NCI-H748 (cell line): ENCODE measurements around the gene SCN2B.

Experiments used
- DNase-seq: peaks from one replicate; lab custom pipeline; 2025; ENCODE audit not compliant: unreplicated experiment; lab: John Stamatoyannopoulos, UW

Gene SCN2B

DNA sequence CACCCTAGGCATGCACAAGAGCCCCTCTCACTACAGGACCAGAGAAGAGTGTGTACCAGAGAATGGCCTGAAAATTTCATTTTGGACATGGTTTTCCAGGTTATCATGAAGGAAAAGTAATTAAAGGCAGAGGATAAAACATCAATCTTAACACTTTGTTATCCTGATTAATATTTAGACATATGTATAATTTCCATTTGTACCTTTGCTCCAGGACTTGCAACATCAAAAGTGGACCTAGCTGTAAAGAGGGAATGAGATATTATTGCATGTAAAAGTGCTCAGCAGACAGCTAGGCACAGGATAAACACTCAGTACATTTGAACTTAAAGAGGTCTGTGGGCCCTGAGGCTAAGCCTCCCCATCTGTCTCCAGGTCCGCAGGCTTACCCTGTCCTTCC is 21.8 kb downstream of the SCN2B start:
- DNase-seq = no peak

DNA sequence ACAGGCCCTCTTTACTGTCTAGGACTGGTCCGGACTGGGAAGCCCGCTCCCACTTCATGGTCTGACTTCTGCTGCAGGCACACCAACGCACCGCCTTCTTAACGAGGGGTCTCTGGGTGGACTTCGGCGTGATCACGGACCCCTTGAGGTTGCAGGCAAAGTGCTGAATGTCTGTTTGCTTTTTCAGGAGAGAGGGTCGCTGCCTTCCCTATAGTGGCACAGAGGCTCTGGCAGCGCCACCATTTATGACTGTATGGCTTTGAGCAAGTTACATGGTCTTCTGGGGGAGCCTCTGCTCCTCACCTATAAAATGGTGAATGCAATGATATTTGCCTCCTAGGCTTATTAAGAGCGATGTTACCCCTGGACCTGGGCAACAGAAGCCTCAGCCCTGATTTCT is 22.5 kb downstream of the SCN2B start:
- no peak for DNase-seq

DNA sequence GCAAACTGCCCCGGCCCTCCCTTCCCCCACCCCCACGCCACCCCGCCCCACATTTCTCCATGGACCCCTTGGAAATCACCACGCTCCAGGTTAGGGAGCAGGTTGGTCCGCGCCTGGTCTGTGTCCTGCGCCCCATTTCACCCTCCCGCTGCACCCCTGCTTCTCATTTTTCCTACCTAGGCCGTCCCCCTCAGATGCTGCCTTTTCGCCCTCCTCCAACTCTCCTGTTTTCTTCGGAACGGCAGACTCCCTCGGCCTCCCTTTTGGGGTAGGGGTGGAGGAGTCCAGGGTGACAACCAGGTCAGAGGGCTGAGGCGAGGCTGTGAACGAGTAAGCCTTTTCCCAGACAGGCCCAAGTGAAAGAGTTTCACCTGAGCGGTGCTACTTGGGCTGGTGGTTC is 22.9 kb downstream of the SCN2B start:
- DNase-seq = no peak

DNA sequence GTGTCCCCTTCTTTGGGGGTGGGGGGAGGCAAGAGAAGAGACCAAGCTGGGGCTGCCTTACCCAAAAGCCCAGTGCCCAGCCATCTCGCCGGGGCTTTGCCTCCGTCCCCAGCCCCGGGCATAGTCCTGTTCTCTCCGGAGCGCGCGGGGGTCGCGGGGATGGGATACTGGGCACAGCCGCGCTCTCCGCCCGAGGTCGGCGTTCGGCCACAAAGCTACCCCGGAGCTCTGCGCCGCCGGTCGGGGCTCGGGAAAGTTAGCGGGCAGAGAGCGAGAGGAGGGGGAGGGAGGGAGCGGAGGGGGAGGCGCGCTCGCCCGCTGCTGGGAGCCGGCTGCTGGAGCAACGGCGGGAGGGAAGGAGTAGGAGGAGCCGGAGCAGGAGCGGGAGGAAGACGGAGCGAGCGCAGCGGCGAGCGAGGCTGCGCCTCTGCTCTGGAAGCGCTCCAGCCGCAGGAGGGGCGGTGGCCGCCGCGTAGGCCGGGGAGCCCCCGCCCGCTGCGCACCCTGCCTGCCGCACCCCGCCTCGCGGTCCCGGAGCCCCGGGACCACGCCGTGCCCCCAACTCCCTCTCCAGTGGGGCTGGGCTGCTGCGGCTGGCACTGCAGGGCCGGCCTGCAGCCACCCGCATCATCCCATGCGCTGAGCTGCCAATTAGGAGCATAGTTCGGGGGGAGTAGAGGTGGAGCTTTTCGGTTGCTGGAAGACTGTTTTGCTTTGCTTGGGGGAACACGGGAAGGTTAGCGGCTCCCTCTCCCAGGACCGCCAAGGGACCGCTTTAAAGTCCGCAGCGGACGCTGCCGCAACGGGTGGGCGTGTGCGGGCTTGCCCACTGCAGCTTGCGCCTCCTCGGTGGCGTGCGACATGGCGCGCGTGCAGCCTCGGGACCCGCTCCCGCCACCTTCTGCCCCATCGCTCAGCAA is 23.6 kb downstream of the SCN2B start, which contains the start of gene SCN4B:
Gene SCN4B, minus strand, starts transcription at position 272 of the 920 bp plus-strand sequence. Its CDS starts 150 bp downstream, at position 122.
- peak; percentile 72 for DNase-seq

DNA sequence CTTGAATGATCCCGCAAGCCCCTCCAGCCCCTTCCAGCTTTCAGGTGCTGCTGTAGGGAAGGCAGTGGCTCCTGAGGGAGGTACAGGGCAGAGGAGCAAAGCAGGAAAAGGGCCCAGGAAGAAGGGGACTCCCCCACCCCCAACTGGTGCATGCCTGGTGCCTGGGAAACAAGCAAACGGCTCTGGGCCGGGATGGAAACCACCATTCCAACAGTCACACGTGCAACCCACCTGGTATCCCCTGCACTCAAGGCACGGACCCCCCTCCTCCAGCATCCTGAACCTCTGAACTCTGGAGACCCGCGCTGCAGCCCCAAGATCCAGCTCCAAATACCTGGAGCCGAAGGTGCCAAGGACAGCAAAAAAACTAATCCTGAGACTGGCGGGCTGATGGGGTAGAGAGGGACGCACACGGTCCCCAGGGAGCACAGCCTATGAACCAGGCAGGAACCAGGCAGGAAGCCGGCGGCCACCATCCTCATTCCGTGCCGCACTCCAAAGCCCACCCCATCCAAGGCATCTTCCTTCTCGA is 24.4 kb downstream of the SCN2B start:
- DNase-seq = peak; percentile 8

DNA sequence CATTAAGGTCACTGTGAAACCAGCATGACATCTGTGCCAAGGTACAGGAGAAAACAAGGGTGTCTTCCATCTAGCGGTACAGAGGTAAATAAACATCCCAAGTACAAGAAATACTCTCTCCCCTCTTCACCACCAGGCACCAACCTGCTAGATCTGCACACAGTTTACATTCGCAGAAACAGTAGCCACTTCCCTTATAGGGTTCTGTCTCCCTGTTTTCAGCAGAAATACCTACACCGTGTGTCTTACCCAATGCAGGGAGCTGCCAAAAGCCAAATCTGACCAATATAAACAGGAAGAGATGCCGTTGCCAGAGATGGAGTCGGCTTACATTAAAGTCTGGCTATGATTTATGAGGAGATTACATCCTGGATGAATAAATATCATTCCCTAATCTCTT is 25.0 kb downstream of the SCN2B start:
- DNase-seq = no peak

DNA sequence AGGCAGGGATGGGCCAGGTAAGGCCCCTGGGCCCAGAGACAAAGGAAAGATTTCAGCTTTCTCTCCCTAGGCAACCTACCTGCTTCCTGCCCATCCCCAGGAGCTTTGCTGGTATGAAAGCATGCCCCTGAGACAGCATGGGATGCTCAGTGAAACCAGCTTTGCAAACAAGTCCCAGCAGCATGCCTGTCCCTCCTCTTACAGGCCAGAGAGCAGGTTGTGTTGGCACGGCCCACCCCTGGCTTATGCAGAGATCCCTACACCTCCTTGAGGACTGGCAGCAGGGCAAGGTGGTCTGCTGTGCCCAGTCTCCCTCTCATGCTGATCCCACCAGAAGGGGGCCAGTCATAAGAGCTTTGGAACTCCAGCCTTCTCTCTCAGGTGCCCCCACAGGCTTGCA is 26.9 kb downstream of the SCN2B start:
- no peak for DNase-seq

DNA sequence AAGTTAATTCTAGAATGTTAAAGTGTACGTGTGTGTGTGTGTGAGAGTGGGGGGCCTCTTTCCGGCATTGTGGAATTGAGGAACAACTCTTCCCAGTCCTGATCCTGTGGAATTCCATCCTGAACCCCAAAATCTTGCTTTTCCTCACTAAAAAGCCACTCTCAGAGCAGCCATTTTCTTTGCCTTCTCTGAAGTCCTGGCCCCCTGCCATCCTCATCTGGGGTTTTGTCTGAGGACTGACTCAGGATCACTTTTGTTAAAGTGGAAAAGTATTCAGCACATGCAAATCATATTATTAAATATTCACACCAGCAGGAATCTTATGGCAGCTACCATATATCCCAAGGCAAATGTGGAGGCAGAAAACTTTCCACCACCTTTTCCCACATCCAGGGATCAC is 27.6 kb downstream of the SCN2B start:
- DNase-seq = no peak

DNA sequence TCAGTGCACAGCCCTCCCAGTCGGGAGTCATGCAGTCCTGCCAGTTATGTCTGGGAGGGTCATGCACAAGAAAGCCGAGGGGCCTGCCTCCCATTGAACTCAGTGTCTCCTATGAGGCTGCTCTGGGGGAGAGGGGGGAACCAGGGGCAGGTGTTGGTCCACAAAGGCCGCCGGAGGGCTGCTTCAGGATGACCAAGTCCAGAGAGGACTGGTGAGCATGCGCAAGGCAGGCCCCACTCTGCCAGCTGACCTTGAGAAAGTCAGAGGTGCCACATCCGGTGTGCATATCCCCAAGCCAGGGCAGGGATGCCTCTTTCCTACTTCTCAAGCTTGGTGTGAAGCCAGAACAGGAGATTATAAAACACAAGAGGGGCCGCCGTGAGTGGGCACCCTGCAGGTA is 28.2 kb downstream of the SCN2B start:
- no peak for DNase-seq

DNA sequence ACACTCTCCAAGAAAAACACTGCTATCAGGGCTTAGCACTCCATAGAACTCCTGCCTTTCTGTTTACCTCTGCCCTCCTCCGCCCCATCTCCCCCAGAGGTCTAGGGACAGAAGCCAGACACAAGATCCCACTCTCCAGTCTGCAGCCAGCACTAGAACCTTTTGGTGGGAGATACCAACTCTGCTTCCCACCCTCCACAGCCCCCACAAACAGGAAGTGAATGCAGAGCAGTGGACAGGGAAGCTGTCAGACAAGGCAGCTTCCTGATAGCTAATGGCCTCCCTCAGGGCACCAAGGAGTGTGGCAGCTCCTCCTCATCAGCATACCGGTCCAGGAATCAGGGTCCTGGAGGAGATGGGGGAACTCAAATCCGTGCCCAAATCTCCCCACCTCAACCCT is 28.9 kb downstream of the SCN2B start:
- no peak for DNase-seq

DNA sequence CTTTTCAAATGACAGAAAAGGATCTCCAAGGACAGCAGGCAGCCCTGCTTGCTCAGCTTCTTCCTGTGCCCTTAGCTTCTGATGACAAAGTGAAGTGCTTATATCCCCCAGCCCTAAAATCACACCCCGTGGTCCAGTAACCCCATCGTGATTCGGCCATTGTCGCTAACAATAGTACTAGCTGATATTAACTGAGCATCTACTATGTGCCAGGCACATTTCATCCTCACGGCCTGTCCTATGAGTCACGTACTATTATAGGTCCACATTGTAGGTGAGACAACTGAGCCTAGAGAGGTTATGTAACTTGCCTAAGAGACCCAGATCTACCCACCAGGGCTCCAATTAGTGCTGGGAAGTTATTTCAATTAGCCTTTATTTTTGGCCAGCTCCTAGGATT is 29.9 kb downstream of the SCN2B start:
- DNase-seq = no peak

DNA sequence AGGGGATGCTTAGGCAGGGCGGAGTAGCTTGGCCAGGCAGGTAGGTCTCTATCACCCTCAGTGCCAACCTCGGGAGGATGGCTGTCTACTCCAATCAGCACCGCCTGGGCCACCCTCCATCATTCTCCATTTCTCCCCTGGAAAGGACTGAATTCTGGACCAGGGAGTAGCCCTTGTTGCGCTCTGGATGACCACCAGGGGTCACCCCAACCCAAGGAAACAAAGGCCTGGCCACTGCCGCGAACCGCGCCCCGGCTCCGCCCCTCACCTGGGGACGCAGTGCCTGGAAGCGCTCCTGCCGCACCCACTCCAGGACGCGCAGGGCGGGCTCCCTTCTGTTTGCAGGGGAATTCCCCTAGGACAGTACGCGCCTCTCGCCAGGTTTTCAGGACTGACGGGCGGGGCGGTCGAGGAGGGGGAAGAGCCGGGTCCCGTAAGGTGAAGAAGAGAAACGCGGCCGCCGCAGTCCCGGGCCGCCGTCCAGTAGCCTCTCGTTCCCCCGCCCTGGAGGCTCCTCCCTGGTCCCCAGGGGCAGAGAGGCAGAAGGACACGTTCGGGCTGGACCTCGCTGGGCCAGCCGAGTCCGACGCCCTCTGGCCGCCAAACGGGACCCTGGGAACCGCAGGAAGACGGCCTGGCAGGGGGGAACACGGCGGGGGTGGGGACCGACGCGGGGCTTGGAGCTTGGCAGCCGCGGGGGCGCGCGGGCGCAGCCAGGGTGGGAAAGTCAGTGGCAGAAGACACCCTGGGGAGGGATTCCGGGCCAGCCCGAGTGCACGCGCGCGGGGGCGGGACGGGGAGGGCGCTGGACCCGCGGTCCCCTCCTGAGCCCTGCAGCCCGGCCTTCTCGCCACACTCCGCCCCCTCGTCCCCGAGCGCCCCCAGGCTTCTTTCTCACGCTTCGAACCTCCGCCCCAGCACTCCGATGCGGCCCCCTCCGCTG is 30.9 kb downstream of the SCN2B start:
- peak; percentile 84 for DNase-seq

DNA sequence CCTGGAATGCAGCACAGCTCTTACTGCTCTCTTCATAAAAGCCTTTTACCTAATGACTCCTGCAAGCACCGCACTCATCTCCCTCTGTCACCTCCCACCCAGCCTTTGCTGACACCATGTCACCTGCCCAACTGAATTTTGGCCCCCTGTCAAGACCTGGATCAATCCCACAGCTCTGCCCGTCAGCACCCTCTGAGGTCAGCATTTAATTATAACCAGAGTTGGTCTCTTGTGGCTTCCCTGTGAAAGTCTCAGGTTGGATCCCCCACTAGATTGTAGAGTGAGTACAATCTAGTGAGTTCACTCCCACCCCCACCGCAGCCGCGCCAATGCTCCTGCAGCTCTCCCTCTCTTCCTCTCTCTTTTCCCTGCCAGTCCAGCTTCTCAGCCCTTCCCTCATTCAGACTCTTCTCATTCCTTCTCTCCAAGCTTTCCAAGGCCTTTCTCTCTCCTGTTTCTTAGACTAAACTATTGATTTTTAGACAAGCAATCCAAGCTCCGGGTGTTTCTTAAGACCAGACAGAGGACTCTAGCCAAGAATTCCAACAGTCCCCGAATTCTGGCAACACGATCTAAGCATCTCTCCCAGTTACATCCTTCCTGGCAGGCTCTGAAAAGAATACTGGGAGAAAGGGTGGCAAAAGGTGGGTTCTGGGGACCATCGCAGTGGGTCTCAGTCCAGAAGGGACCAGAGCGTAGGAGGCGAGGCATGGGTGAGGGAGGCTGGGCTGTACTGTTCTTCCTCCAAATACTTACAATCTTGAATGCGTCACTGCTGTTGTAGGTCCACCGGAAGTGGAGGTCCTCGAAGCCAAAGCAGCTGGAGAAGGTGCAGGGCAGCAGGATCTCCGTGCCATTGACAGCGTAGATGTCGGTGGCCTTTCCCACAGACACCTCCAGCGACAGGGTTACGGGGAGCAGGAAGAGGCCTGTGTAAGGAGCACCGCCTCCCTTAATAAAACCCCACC is 31.9 kb downstream of the SCN2B start:
- no peak for DNase-seq

DNA sequence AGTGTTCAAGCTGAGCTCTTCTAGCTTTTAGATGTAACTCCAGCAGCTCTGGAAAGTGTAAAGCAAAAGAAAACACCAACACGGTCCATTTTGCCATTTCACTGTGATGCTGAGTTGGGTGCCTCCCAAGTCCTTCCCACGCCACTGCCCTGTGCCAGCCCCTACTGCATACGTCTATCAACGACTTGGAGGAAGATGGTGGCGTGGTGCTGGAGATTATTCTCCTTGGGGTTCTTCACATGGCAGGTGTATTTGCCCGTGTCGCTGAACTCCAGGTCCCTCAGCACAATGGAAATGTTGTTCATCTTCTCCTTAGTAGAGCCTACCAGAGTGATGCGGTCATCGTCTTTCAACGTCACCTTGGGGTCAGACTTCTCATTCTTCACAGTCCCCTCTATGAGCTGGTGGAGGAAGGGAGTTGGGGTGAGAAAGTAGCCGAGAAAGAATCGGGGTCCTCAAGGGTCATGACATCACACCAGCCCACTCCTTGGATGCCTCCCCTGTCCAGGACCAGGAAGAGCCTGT is 32.7 kb downstream of the SCN2B start:
- DNase-seq = no peak

DNA sequence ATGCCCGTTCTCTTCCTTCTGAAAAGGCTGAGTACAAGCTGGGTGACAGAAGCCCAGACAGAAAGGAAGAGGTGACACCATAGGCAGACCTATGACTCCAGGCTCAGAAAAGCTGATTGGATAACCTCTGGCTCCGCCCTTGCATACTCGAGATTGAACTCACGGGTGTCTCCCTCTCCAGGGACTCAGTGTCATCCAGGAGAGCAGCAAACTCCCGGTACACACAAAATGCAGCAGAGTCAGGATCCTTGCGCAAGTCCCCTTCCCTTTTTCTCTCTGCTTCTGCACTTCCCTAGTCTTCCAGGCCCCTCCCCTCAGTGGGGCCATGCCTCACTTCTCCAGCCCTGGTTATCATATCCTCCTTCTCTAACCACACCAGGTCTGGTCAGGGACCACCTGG is 33.6 kb downstream of the SCN2B start:
- DNase-seq = peak; percentile 48

DNA sequence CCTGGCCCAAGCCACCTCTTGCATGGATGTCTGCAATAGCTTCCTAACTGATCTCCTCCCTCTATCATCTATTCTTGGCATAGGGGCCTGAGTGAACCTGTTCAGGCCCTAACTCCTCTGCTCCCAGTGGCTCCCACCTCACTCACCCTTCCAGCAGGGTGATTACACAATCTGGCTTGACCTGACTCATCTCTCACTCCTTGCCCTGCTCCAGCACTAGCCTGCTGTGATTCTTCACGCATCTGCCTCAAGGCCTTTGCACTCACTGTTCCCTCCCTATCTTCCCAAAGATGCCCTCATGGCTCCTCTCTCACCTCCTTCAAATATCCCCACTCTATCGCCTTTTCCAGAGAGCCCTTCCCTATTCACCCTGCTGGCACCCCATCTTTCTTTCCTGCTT is 34.4 kb downstream of the SCN2B start:
- DNase-seq = no peak

DNA sequence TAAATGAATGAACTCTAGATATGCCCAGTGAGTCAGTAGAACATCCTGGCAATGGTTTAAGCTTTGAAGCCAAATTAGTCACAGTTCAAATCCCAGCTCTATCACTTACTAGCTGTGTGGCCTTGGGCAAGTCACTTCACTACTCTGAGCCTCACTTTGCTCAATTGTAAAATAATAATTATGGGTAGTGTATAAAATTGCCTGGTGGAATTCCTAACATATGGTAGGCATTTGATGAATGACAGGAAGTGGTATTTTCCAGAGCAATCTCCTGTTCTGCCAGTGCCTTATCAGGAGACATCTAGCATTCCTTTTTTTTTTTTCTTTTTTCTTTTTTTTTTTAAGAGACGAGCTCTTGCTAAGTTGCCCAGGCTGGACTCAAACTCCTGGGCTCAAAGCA is 36.9 kb downstream of the SCN2B start:
- DNase-seq = no peak

DNA sequence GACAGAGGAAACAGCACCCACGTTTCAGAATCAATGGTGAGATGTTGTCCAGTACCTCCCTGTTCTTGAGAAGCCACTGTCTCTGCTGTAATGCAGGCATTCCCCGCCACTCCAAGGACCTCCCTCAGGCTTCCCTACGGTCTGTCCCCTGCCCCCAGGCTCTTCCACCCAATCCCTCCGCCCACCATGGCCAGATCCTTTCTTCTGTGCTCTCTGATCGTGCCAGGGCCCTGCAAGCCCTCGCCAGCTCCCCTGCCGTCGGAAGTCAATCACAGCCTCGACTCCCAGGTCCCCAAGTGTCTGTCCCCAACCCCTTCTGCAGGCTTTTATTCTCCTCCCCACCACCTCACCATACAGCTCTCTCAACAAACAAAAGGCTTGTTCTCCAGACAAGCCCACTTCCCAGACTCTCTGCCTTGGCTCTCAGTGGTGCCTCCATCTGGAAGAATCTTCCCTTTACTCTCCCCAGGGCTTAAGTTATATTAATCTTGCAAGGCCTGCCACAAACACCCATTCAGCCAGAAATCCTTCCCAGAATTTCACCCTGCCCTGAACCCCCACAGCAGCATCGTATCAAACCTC is 37.5 kb downstream of the SCN2B start:
- DNase-seq = no peak

DNA sequence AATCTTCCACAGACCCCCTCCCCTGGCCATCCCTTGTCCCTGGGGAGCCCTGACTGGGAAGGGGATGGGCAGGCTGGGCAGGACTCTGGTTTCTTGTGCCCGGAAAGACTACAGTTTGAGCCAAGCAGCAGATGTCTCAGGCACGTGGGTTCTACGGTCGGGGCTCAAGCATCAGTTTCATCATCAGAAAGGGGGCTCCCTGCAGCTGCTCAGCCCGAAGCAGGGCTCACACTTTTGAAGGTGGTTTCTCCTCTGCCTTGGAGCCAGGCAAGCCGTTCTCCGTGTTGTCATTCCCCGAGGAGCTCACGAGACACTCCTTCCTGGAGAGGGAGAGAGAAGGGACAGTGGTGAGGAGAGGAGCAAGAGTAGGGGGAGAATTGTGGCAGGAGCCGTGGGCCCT is 39.6 kb downstream of the SCN2B start:
- no peak for DNase-seq

DNA sequence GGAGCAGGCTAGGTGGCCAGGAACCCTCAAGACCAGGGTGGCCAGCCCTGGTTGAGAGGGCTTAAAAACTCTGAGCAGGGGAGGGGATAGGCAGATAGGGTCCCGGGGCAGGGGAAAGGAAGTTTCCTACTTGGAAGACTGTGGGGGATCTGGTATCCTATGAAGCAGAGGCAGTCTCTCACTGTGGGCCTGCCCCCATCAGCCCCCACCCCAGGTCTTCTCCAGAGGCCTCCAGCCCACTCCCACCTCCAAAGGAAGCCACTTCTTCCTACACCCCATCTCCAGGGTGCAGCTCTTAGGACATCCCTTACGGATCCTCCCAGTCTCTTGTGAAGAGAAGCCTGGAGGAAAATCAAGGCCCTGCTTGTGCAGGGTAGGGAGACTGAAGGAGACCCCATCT is 40.1 kb downstream of the SCN2B start:
- DNase-seq = no peak
